ENCODE results near the gene TAF1.

DNA sequence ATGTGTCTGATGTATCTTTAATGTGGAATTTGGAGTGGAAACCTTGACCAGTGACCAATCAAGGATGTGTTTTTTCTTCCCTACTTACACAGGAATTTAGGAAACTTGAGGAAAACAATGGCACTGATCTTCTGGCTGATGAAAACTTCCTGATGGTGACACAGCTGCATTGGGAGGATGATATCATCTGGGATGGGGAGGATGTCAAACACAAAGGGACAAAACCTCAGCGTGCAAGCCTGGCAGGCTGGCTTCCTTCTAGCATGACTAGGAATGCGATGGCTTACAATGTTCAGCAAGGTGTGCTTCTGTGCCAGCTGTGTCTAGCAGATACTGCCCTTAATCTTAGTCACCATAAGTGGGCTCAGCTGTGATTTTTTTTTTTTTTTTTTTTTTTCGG is 12.6 kb downstream of the TAF1 start:
- no peak for TF ChIP-seq POLR2A (IDR thresholded peaks at IDR 0.05; ENCODE audit: low read depth, low read length)
- TF ChIP-seq POLR2AphosphoS5 (IDR thresholded peaks at IDR 0.05; ENCODE audit: low read depth, low read length): no peak
- no peak for TF ChIP-seq TAF1 (IDR thresholded peaks at IDR 0.05; ENCODE audit: low read depth, low read length)
- TF ChIP-seq SPI1 (IDR thresholded peaks at IDR 0.05; ENCODE audit: low read depth, low read length): no peak
- no peak for TF ChIP-seq PAX5 (IDR thresholded peaks at IDR 0.05; ENCODE audit: insufficient read depth, low read length, severe bottlenecking)

Data from GM12891 (cell line).